Psoas muscle (tissue), 8 donors: ENCODE results near the gene IYD. TPM values are rescaled to one million over a fixed set of nuclear protein-coding genes. Genes with fewer than 3 reads are reported as not detected.
"Not testable (repeated sequence)": the region's sequence is repeated elsewhere in the genome, so short reads cannot be mapped to it uniquely, and the experiment has no call there.

Source experiments
- ATAC-seq, 4 donors: fragments of 200-7000 bp; cut with Tn5 transposase; one replicate each; pipeline ENCODE4 v1.9.1; 2020; ENCODE audit warnings: moderate library complexity in 3 of 4, mild to moderate bottlenecking in 2 of 4
- DNase-seq, 2 donors: peaks; one replicate each; pipeline ENCODE4 v3.0.0-alpha.2; 2020
- H3K27ac ChIP-seq: fragments of 200-600 bp; one replicate; pipeline ENCODE4 v1.8.0; 2022
- H3K27me3 ChIP-seq, 3 donors: fragments of 200-600 bp in 1 of 3; one replicate each; pipeline versions ENCODE4 v1.6.1 to v1.8.0; 2013 to 2022; ENCODE audit warnings: low read length in 2 of 3, mild to moderate bottlenecking in 2 of 3, moderate library complexity in 1 of 3; ENCODE audit not compliant: insufficient read depth in 3 of 3
- H3K36me3 ChIP-seq, 2 donors: fragments of 200-600 bp in 1 of 2; one replicate each; pipeline versions ENCODE4 v1.6.1 to v1.8.0; 2013 to 2022; ENCODE audit warnings: low read depth in 1 of 2, mild to moderate bottlenecking in 1 of 2, moderate library complexity in 1 of 2; ENCODE audit not compliant: insufficient read depth in 1 of 2
- H3K4me1 ChIP-seq: fragments of 200-600 bp; one replicate; pipeline ENCODE4 v1.8.0; 2022
- H3K4me3 ChIP-seq: fragments of 200-600 bp; one replicate; pipeline ENCODE4 v1.8.0; 2022; ENCODE audit warnings: mild to moderate bottlenecking
- H3K9me3 ChIP-seq: fragments of 200-600 bp; one replicate; pipeline ENCODE4 v1.8.0; 2022
- WGBS, 3 donors: extraction: QIAGEN DNeasy Blood & Tissue Kit; methylation state at CpG; one replicate each; pipeline versions ENCODE4 v1.1.6 to v1.1.7; 2013; 5-methylcytosine and 5-hydroxymethylcytosine counted together
- intact Hi-C, 2 donors: fragments of 100-400 bp; cut with DNase I; formaldehyde crosslinking; loops; one replicate each; pipeline versions ENCODE4 v1.11.0 to v1.14.2; 2022
- polyA plus RNA-seq, 3 donors: library from polyadenylated mRNA; stranded (reverse); fragments of 200-250 nt; gene quantifications; one replicate each; pipeline ENCODE4 v1.2.3, GENCODE V29; 2013
- total RNA-seq, 4 donors: library from RNA; stranded (reverse); fragmentation: NEBNext Ultra II Directional in 2 of 4; extraction: Animal tissue kit (Norgen Biotek cat#: 25700) in 2 of 4; gene quantifications; one replicate each; pipeline versions ENCODE4 v1.2.1 to v1.2.4, GENCODE V29; 2021 to 2023
- TF ChIP-seq, protein P1 (sequence below): fragments of 200-600 bp; IDR thresholded peaks from one replicate; pipeline ENCODE4 v1.8.0; 2022; ENCODE audit warnings: antibody characterized with exemption
- donor health status: healthy with polysubstance abuse.
- donor health status: DM: no; HTN: no; CAD: no; lungs with moderate emphysema.
- donor health status: Bipolar disorder and iron deficiency.
- donor health status: healthy.
- donor health status: DM: yes; HTN: yes; CAD: no.
- donor health status: DM: no; HTN: no; CAD: no.
- donor health status: DM: no; HTN: no; CAD: no.
- donor health status: DM: yes; HTN: yes; CAD: no.

Gene IYD
- total and polyA plus RNA-seq, 7 donors: 0.04 to 0.28 (median 0.05) TPM; not detected in 4

DNA sequence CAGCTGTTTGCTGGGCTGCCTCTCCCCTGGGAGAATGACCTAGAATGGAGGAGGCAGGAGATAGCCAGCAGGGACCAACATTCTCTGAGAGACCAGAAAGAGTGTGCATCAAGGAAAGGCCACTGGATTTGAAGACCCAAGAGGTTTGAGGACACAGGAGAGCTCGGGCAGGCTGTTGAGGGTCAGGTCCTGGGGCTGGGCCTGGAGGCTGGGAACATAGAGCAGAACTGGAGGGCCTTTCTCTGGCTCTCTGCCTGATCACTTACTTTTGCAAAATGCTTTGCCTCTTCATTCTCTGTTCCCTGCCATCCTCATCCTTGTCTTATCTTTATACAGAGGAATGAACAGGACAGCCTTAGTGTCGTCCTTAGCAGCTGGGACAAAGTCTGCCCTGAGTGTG, 2.5 kb downstream of the IYD start:
- Histone ChIP-seq H3K4me1 (no peaks in the 10 kb centered on the region), H3K9me3 (no peaks in the 10 kb centered on the region), H3K4me3 (no peak overlapping the region), H3K27me3 (no peaks in the 10 kb centered on the region), H3K36me3 (no peaks in the 10 kb centered on the region), H3K27ac (no peak overlapping the region)
- WGBS, 3 donors: 89 to 97% (median 97%) methylated on average over 2 of the region's 2 CpGs
- intact Hi-C loops: no loop called here
- ATAC-seq (no peak), DNase-seq (no peak)
- TF ChIP-seq, protein P1, sequence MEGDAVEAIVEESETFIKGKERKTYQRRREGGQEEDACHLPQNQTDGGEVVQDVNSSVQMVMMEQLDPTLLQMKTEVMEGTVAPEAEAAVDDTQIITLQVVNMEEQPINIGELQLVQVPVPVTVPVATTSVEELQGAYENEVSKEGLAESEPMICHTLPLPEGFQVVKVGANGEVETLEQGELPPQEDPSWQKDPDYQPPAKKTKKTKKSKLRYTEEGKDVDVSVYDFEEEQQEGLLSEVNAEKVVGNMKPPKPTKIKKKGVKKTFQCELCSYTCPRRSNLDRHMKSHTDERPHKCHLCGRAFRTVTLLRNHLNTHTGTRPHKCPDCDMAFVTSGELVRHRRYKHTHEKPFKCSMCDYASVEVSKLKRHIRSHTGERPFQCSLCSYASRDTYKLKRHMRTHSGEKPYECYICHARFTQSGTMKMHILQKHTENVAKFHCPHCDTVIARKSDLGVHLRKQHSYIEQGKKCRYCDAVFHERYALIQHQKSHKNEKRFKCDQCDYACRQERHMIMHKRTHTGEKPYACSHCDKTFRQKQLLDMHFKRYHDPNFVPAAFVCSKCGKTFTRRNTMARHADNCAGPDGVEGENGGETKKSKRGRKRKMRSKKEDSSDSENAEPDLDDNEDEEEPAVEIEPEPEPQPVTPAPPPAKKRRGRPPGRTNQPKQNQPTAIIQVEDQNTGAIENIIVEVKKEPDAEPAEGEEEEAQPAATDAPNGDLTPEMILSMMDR: no peak

DNA sequence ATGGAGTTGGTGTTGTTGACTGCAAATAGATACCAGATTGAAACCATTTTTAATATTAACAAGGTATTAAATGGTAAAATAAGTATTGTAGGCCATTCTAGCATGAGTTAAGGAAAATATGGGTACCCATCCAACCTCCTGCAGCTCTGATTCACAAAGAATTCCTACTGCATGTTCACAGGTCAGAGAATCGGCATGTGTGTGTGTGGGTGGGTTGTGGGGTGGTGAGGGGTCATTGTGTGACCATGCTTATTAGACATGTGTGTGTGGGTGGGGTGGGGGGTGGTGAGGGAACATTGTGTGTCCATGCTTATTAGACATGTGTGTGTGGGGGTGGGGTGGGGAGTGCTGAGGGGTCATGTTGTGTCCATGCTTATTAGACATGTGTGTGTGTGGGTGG, 3.2 kb downstream of the IYD start:
- TF ChIP-seq, protein P1: no peak
- ATAC-seq: no peak
- WGBS, 3 donors: 72 to 90% (median 81%) methylated on average over 1 of the region's 1 CpG
- Histone ChIP-seq H3K9me3 (no peaks in the 10 kb centered on the region), H3K27me3 (no peaks in the 10 kb centered on the region), H3K36me3 (no peaks in the 10 kb centered on the region), H3K4me1 (no peaks in the 10 kb centered on the region), H3K27ac (no peak overlapping the region), H3K4me3 (no peak overlapping the region)
- intact Hi-C loops: no loop called here
- no peak for DNase-seq

DNA sequence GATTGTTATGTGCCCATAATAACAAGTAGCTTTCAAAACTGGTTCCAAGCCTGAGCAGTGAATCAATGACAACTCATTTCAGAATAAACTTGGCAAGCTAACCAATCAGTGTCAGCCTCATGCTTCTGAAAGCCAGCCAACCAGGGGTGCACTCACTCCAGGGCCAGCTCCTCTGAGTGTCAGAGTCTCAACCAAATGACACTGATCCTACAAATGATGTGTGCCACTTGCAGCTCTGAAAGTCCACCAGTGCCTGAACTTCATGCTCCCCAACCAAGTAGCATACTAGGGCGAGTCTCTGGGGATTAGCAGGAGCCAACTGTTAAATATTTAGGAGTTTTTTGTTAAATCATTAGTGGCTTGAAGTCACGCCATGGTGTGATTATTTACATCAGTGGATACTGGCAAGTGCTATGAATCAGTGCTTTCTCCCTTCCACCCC, 4.5 kb downstream of the IYD start:
- H3K9me3 ChIP-seq: no peaks in the 10 kb centered on the region
- H3K4me1 ChIP-seq: no peaks in the 10 kb centered on the region
- ATAC-seq: peak in 3 of 4 donors; percentile 53 to 66 (median 64)
- DNase-seq: no peak
- no peaks in the 10 kb centered on the region for H3K36me3 ChIP-seq
- TF ChIP-seq, protein P1: no peak
- intact Hi-C loops: no loop called here
- H3K27ac ChIP-seq: no peak overlapping the region
- no peak overlapping the region for H3K4me3 ChIP-seq
- no peaks in the 10 kb centered on the region for H3K27me3 ChIP-seq
- 51 to 60% (median 56%) methylated on average over 2 of the region's 2 CpGs for WGBS, 3 donors

DNA sequence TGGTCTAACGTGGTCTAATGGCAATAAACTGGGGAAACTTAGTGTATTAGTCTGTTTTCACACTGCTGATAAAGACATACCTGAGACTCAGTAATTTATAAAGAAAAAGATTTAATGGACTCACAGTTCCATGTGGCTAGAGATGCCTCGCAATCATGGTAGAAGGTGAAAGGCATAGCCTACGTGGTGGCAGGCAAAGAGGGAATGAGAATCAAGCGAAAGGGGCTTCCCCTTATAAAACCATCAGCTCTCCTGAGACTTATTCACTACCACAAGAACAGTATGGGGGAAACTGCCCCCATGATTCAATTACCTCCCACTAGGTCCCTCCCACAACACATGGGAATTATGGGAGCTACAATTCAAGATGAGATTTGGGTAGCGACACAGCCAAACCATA, 5.5 kb downstream of the IYD start:
- H3K27me3 ChIP-seq, H3K27ac ChIP-seq, H3K4me3 ChIP-seq, intact Hi-C loops, H3K4me1 ChIP-seq, H3K36me3 ChIP-seq, DNase-seq, H3K9me3 ChIP-seq, ATAC-seq: not testable (repeated sequence)
- 58 to 80% (median 58%) methylated on average over 5 of the region's 5 CpGs for WGBS, 3 donors

DNA sequence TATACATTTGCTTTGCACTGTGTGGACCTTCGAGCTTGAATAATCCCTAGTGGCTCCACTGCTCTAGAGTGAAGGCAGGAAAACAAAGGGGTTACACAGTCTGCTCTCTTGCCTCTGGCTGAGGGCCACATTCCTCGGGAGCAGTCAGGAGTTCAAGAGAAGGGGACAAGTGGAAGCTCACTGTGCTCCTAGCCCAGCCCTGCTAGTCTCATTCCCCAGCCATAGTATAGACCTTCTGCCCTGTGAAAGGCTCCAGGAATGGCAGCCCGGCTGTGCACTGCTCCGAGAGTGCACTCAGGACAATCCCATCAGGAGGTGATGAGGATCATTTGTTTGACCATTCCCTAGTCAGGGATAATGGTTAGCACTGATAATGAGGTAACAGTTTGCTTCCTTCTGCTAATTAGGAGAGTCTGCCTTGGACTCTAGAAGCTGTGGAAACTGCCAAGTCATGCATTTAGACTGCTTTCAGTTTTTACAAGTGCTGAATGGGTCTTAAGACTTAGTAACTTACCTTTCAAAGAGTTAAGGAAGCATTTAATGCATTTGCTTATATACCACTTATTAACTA, 8.5 kb downstream of the IYD start:
- H3K9me3 ChIP-seq: no peaks in the 10 kb centered on the region
- intact Hi-C loops: no loop called here
- H3K4me1 ChIP-seq: no peaks in the 10 kb centered on the region
- ATAC-seq (no peak), DNase-seq (no peak)
- H3K27me3 ChIP-seq: no peaks in the 10 kb centered on the region
- TF ChIP-seq, protein P1: no peak
- H3K4me3 ChIP-seq: no peak overlapping the region
- no peaks in the 10 kb centered on the region for H3K36me3 ChIP-seq
- 18 to 35% (median 25%) methylated on average over 4 of the region's 4 CpGs for WGBS, 3 donors
- H3K27ac ChIP-seq: no peak overlapping the region
